HG03378 (cell line): Measurements from ENCODE around the gene ZCCHC17.

ENCODE experiments used
- ATAC-seq: cut with Tn5 transposase; IDR thresholded peaks from one replicate; pipeline ENCODE4 v1.9.1; 2021; ENCODE audit warnings: mild to moderate bottlenecking, moderate library complexity; ENCODE audit not compliant: unreplicated experiment

ZCCHC17 gene

DNA sequence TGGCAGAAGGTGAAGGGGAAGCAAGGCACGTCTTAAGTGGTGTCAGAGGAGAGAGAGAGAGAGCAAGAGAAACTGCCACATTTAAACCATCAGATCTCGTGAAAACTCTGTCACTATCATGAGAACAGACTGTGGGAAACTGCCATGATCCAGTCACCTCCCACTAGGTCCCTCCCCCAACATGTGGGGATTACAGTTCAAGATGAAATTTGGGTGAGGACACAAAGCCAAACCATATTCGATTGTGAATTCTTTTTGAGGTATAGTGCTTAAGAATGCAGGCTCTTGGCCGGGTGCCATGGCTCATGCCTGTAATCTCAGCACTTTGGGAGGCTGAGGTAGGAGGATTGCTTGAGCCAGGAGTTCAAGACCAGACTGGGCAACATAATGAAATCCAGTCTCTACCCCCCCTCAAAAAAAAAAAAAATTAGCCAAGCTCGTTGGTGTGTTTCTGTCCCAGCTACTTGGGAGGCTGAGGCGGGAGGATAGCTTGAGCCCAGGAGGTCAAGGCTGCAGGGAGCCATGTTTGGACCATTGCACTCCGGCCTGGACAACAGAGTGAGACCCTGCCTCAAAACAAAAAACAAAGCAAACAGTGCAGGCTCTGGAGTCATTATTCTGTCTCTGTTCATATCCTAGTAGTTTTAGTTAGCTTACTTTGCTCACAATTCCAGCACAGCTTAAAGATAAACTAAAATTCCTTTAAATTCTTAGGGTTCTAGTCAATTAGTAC lies 6.0 kb downstream of the ZCCHC17 start:
- ATAC-seq, result no peak

DNA sequence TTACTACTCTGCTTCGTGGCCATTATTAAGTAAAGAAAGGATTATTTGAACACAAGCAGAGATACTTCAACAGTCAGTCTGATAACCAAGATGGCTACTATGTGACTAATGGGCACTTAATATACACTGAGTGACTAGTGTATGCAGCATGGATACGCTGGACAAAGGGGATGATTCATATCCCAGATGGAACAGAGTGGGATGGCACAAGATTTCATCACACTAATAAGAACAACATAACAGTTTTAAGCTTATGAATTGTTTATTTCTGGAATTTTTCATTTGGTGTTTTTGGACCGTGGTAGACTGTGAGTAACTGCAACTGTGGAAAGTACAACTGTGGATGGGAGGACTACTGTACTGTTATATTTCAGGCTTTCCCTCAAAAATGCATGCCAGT lies 9.4 kb downstream of the ZCCHC17 start:
- no peak for ATAC-seq

DNA sequence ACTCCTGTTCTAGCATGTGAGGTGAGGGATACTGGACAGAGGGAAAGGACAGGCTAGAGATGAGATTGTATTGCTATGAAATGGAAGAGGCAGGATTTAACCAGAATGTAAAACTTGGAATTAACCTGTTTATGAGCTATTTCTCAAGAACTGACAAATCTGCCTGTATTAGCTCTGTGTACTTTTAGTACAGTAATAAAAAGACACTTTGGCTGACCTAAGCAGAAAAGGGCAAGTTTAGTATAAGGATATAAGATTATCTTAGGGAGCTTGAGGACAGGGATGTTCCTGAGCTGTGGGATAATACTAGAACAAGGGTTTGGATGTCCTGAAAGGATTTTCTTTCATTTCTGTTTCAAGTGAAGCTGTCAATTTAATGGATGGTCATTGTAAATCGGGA lies 11.2 kb downstream of the ZCCHC17 start:
- no peak for ATAC-seq

DNA sequence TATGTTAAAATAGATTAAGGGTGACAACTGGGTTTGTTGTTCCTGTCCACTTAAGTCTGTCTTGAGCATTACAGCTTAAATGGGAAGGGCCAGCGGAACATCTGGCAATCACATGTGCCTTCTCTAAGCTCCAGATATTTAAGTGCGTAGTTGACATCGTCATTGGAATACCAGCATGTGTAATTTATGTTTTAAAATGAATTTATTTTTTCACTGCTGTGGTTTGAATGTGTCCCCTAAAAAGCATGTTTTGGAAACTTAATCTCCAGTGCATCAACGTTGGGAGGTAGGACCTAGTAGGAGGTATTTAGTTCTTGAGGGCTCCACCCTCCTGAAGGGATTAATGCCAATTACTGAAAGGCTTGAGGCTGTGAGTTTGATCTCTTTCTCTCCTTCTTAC lies 13.4 kb downstream of the ZCCHC17 start:
- no peak for ATAC-seq

DNA sequence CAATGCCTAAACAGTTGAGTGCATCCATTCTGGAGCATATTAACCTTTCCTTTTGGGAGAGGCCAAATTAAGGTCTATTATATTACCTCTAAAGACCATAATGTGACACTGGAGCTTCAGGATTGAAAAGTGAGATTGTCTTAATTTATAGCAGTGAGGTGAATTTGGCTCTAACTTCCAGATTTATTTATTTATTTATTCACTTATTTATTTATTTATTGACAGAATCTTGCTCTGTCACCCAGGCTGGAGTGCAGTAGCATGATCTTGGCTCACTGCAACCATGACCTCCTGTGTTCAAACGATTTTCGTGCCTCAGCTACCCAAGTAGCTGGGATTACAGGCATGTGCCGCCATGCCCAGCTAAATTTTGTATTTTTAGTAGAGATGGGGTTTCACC lies 19.1 kb downstream of the ZCCHC17 start:
- ATAC-seq, result no peak

DNA sequence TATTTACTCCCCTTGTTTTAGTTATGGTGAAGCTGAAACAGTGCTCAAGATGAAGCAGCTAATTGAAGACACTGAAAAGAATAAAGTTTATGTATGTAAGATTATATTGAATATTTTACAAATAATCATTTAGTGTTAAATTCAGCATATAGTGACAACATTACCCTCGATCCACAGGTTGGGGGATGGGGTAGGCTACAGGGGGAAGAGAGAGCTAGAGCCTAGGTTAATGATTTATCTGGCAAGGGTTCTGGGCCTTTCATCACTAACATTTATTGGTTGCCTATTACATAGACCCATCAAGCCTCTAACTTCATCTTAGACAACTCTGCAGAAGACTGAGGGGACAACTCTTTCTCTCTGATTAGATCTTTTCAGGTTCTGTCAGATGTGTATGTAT lies 21.3 kb downstream of the ZCCHC17 start:
- ATAC-seq, result no peak

DNA sequence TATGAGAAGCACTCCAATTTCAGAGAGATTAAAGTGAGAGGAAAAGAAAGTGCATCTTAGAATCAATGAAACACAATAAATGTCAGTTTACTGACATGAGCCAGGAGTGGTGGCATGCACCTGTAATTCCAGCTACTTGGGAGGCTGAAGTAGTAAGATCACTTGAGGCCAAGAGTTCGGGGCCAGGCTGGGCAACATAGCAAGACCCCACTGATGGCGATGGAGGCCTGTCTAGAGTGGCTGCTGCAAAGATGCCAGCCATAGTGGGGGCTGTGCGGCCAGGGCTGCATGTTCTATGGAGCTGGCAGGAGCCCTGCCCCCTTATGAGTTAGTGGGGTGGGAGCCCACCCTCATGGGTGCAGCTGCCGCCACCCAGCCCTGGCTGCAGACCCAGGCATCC lies 27.3 kb downstream of the ZCCHC17 start:
- no peak for ATAC-seq

DNA sequence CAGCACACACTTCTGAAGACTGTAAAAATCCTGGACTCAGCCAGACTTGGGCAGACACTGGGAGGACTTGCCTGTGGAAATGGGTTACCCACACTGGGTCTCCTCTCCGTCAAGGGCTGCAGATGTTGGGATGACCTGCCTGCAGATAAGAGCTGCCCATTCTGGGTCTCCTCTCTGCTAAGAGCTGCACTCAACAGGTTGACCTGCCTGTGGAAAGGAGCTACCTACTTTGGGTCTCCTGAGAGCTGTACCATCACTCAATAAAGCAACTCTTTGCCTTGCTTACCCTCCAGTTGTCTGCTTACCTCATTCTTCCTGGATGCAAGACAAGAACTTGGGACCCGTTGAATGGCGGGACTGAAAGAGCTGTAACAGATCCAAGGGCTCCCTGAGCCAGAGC lies 28.2 kb downstream of the ZCCHC17 start:
- ATAC-seq, result no peak

DNA sequence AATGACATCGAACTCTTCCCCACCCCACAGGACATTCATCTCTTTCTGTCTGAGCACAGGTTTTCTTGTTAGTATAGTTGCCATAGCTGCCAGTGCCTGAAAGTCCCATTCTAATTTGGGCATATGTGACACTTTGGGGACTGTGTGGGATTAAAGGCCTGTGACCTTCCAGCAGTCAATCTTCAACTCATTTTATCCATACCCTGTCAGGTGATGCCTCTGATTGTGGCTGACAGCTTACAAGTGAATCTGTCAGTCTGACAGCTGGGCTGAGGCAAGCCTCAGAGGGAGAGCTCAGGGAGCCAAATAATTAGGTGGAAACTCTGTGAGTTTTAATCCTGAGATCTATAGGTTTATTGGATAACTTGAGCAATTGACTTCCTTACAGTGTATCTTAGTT lies 29.6 kb downstream of the ZCCHC17 start:
- ATAC-seq, result no peak

DNA sequence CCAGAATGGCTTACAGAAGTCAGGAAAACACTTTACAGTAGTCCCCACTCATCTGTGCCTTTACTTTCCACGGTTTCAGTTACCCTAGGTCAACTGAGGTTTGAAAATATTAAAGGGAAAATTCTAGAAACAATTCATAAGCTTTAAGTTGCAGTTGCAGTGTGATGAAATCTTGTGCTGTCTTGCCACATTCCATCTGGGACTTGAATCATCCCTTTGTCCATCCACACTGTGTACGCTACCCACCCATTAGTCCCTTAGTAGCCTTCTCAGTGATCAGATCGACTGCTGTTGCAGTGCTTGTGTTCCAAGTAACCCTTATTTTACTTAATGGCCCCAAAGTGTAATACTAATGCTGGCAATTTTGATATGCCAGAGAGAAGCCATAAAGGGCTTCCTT lies 30.5 kb downstream of the ZCCHC17 start:
- no peak for ATAC-seq

DNA sequence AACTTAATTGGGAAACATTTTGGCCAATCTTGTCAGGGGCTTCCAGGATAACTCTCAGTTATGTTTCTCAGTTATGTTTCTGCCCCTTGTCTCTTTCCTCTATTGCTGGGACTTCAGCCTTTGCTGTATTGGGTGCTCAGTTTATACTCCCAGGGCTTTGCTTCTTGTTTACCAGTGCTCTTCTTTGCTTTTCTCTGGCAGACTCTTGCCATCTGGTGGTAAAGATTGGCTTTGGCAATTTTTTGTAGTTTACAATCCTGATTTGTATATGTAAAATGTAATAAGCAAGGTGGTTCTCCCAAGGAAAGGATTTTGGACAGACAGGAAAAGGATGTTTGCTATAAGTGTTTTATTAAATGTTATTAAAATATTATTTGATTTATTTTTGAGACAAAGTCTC lies 38.2 kb downstream of the ZCCHC17 start:
- ATAC-seq, result no peak

DNA sequence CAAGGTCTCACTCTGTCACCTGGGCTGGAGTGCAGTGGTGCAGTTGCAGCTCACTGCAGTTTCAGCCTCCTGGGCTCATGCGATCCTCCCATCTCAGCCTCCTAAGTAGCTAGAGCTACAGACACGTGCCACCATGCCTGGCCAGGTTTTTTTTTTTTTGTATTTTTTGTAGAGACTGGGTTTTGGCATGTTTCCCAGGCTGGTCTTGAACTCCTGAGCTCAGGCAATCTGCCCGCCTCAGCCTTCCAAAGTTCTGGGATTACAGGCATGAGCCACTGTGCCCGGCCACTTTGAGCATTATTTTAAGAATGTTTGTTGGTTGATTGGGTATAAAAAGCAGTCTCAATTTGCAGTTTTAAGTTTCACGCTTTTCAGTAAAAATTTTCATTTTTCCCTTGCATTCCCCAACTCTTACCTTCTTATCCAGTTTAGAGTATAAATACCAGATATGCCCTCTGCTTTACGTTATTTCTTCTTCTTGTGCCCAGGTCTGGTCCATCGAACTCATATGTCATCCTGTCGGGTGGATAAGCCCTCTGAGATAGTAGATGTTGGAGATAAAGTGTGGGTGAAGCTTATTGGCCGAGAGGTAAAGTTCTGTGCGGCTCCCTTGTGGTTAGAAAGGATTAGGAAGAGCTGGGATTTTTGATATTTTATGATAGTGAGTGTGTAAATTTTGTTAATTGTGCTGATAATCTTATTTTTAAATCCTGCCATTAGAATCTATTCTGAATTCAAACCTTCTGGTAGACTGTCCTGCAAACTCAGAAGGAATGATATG lies 40.0 kb downstream of the ZCCHC17 start:
- ATAC-seq, result no peak

DNA sequence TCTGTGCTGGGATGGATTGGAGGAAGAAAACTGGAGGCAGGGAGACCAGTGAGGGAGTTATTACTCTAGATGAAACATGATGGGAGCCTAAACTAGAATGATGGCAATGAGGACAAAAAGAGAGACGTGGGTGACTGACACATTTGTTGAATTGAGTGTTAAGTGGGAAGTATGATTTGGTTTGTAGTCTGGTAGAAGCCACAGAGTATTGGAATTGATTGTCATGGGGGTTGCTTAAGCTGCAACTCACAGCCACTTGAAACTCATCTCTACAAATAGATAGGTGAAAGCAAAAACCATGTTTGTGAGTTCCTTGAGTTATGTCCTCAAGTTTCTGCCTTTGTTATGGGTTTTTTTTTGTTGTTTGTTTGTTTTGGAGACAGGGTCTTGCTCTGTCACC lies 47.7 kb downstream of the ZCCHC17 start:
- ATAC-seq, result no peak

DNA sequence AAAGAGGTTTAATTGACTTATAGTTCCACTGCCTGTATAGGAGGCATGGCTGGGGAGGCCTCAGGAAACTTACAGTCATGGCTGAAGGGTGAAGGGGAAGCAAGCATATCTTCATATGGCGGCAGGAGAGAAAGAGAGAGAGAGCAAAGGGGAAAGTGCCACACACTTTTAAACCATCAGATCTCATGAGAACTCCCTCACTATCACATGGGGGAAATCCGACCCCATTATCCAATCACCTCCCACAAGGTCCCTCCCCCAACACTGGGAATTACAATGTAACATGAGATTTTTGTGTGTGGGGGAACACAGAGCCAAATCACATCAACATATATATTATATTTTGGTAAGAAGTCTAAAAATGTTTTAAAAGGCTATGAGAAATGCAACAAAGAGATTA lies 48.8 kb downstream of the ZCCHC17 start:
- ATAC-seq, result no peak

DNA sequence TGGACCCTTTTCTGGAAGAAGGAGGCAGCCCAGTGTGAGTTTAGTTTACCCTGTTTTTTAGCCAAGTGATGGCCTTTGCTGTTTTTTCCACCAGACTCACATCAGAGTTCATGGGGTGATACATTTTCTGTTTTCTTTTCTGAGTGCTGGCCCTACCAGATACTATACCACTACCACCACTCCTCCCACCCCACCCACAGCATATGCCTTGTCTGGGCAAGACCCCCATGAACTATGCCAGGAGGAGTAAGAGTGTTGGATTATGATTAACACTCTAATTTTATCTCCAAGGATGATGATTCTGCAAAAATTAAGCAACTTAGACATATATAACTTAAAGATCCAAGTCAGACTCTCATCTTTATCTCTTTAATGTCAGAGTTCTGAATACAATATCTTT lies 50.0 kb downstream of the ZCCHC17 start:
- no peak for ATAC-seq

DNA sequence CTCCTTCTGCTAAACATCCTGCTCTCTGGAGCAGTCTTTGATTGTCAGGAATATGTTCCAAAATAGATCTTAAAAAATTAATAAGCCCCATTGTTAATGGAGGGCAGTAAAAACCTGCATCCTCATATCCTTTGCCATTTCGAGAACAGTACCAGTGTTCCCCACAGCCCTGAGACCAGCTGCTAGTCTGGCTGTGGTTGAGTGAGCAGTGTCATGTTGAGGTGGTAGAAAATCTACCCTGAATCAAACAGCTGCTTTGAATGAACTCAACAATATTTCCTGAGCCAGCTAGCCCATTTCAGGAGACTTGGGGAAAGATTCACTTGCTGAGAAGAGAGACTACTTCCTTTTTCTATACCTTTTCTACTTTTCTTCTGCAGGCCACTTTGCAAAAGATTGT lies 51.6 kb downstream of the ZCCHC17 start:
- no peak for ATAC-seq

DNA sequence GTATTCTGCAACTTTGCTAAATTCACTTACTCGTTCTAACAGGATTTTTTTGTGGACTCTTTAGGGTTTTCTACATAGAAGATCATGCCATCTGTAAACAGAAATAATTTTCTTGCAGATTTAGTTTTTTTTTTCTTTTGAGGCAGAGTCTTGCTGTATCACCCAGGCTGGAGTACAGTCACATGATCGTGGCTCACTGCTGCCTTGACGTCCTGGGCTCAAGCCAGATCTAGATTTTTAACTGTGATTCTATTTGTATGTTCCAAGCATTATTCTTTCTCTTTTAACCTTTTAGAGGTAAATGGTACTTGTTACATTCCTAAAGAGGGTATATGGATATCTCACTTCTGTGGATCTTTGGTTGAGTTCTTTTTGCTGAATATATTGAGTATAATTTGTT lies 57.5 kb downstream of the ZCCHC17 start:
- no peak for ATAC-seq

DNA sequence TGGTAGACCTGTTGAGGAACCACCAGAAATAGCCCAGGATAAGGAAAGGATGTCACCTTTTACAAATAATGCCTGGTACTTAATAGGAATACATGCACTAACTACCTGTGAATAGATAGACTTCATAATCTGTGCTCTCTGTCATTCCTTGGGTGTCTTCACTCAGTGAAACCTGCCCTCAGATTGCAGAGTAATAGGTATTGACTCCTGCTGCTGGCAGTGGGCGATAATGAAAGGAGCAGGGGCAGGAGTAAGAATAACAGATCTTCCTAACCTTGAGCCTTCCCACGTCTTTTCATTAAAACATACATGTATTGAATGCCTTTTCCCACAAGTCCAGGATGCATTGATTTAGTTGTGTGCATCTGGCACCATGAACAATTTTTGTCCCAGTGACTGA lies 59.6 kb downstream of the ZCCHC17 start:
- no peak for ATAC-seq

DNA sequence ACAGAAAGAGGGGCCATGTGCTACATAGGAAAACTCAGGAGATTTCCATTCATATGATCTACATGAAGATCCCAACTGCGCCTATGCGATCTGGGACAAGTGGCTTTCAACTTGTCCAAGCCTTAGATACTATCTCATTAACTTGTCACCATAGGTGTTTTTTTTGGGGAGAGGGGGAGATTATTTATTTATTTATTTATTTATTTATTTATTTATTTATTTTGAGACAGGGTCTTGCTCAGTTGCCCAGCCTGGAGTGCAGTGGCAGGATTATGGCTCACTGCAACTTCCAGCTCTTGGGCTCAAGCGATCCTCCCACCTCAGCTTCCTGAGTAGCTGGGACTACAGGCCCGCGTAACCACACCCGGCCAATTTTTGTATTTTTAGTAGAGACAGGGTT lies 64.8 kb downstream of the ZCCHC17 start:
- no peak for ATAC-seq

DNA sequence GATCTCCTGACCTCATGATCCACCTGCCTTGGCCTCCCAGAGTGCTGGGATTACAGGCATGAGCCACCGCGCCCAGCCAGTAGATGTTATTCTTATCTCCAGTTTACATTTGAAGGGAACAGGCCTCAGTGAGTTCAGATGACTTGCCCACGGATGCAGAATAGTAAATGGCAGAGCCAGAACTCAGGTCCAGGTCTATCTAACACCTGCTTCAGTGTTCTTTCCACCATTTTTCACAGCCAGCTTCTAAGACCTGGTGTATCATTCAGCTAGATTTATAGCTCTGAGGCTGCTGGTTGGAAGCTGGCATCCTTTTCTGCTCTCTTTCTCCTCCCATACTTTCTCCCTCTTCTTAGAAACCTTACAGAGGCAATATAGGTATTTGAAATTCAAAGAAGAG lies 65.2 kb downstream of the ZCCHC17 start:
- ATAC-seq, result no peak

DNA sequence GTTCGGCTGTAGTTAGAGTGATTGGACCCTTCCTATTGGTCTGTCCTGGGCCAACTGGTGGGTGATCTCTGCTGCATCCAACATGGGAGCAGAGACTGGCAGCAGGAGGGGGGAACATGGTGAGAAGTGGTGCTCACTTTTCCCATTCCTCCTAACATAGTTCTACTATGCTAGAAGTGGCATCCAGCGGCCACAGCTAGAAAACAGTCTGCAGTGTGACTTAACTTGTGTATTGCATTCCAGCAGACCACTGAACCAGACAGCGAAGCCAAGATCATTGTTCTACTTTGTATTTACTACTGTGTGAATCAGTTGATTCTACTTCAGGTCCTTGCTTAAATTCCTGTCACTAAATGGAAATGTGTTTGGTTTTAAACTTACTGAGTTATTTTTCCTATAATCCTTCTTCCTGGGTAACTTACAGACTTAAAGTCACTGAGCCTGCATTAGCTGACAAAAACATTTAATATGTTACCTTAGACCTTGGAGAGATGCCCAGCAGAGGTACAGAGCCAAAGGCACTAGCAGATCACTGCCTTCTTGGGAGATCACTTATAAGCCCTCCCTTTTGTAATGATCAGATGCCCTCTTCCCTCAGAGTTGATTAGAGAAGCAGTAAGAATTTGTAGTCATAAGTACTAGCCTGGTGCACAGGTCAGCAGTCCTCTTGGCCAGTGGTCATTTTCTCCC lies 67.9 kb downstream of the ZCCHC17 start:
- no peak for ATAC-seq

DNA sequence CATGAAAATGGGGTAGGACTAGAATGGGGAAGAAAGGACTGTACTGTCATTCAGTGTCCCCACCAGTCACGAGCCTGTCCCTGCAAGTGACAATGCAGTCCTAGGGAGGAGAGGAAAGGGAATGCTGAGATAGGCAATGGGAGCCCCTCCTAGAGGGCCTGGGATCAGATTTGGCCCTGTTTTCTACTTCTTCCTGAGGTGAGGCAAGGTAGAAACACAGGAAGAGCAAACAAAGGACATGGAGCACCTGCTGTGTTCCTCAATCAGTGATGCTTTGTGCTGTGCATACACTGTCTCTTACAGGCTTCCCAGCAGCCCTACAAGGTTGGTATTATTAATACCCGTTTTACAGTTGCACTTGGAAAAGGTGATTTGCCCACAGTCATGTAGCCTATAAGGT lies 70.0 kb downstream of the ZCCHC17 start:
- no peak for ATAC-seq
